AG04450 (cell line): Measurements from ENCODE around the gene TRPM3. TPM values are rescaled to one million over a fixed set of nuclear protein-coding genes. Genes with fewer than 3 reads are reported as not detected.

ENCODE experiments used
- CTCF ChIA-PET: fragments of 300-600, 350-600 bp; formaldehyde crosslinking; extraction: SDS; loops from one replicate; lab custom pipeline; 2022; ENCODE audit warnings: antibody characterized with exemption, inconsistent platforms; lab: Charles Lee
- POLR2A ChIA-PET: fragments of 350-600 bp; formaldehyde crosslinking; extraction: SDS; loops from one replicate; lab custom pipeline; 2021; ENCODE audit warnings: antibody characterized with exemption, inconsistent platforms; lab: Yijun Ruan, JAX
- DNase-seq: peaks from one replicate; pipeline ENCODE4 v3.0.0-alpha.2; 2011; ENCODE audit warnings: low read depth, low spot score
- H3K27ac ChIP-seq: one replicate; pipeline ENCODE4 v1.5.1; 2012; ENCODE audit warnings: low read depth, low read length, control low read depth
- H3K27me3 ChIP-seq: one replicate; pipeline ENCODE4 v1.6.0; 2012; ENCODE audit warnings: low read length; ENCODE audit not compliant: control insufficient read depth, insufficient read depth
- H3K4me3 ChIP-seq: 2 replicates; pipeline ENCODE4 v1.5.1; 2011; ENCODE audit warnings: mild to moderate bottlenecking, low read depth, low read length, control low read depth
- H3K9me3 ChIP-seq: 2 replicates; pipeline ENCODE4 v1.5.1; 2012; ENCODE audit warnings: low read length; ENCODE audit not compliant: control insufficient read depth, insufficient read depth
- polyA plus RNA-seq: library from polyadenylated mRNA; depleted of rRNA; stranded (reverse); fragments of >200 nt; gene quantifications from 2 replicates; pipeline ENCODE4 v1.2.3, GENCODE V29; 2011
- TF ChIP-seq, protein P1 (sequence below): IDR thresholded peaks from 2 replicates; pipeline ENCODE4 v1.5.1; 2011; ENCODE audit warnings: low read depth, low read length, control low read depth, inconsistent platforms

TRPM3 gene
- polyA plus RNA-seq, 1 experiment = 0.01 TPM

DNA sequence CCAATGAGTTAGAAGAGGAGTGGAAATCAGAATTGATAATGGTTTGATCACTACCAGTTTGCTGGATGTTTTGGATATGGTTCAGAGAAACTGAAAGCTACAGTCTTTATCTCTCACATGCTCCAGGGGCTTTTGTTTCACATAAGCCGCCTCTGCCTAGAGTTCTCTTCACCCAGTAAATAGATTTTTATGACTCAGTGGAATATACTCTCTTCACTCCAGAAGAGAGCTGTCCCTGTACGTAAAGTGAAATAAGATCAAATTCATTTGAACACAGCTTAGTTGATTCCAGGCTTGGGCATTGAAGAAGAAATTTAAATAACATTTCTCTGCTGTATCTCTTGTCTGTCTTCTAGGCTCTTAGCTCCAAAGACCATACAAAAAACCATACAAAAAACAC lies 184.9 kb downstream of the TRPM3 start:
- no peaks in the 10 kb centered on the region for H3K9me3 ChIP-seq
- no peak overlapping the region for H3K27ac ChIP-seq
- DNase-seq = no peak
- POLR2A ChIA-PET = no interaction called here
- TF ChIP-seq, protein P1, sequence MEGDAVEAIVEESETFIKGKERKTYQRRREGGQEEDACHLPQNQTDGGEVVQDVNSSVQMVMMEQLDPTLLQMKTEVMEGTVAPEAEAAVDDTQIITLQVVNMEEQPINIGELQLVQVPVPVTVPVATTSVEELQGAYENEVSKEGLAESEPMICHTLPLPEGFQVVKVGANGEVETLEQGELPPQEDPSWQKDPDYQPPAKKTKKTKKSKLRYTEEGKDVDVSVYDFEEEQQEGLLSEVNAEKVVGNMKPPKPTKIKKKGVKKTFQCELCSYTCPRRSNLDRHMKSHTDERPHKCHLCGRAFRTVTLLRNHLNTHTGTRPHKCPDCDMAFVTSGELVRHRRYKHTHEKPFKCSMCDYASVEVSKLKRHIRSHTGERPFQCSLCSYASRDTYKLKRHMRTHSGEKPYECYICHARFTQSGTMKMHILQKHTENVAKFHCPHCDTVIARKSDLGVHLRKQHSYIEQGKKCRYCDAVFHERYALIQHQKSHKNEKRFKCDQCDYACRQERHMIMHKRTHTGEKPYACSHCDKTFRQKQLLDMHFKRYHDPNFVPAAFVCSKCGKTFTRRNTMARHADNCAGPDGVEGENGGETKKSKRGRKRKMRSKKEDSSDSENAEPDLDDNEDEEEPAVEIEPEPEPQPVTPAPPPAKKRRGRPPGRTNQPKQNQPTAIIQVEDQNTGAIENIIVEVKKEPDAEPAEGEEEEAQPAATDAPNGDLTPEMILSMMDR = no peak
- CTCF ChIA-PET = interaction anchor here (1.0 to 1.6 kb wide), 6 partner anchors 10 to 314 kb away, joined by 3 to 6 read pairs (median 4); no protein-coding TSS in a partner anchor
- peaks cover 4% of the 10 kb centered on the region for H3K27me3 ChIP-seq
- H3K4me3 ChIP-seq = no peak overlapping the region

DNA sequence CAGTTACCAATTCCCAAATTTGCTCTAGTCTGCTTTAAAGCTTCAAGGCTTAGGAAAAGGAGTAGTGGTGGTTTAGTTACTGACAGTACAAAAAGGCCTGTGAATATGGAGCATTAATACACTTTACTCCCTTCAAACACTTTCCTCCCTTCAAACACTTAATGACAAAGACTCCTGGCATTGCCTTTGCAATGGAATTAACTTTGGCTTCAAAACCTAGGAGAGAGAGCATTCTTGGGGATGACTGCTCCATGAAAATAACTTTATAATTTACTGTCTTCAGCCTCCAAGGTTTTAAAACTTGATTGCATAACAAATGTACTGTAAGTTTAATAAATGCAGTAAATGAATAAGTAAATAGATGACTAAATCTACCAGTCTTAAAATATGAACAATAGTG lies 185.6 kb downstream of the TRPM3 start:
- no peaks in the 10 kb centered on the region for H3K9me3 ChIP-seq
- no peak overlapping the region for H3K4me3 ChIP-seq
- TF ChIP-seq, protein P1 = no peak
- no peak for DNase-seq
- CTCF ChIA-PET = interaction anchor here (0.6 to 1.6 kb wide), 4 partner anchors 9 to 314 kb away, joined by 3 to 5 read pairs (median 4); no protein-coding TSS in a partner anchor
- H3K27me3 ChIP-seq = peaks cover 4% of the 10 kb centered on the region
- POLR2A ChIA-PET = no interaction called here
- no peak overlapping the region for H3K27ac ChIP-seq

DNA sequence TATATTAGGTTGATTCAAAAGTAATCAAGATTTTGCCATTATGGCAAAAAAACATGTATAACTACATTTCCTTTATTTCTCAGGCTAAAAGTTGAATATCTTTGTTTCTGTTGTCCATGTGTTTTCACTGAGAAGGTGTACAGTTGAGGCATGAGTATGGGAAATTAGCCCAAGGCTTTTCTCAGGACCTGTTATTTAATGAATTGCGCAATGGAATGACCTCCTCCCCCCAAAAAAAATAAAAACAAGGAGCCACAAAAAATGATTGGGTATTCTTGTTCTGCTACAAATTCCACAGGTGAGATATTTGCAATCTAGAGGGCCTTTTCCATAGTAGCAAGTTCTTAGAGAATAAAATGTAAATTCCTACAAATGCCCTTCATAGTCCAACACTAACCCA lies 186.8 kb downstream of the TRPM3 start:
- Histone ChIP-seq H3K9me3 (no peaks in the 10 kb centered on the region), H3K27ac (no peak overlapping the region), H3K4me3 (no peak overlapping the region), H3K27me3 (no peaks in the 10 kb centered on the region)
- DNase-seq = no peak
- ChIA-PET CTCF (no interaction called here), POLR2A (no interaction called here)
- TF ChIP-seq, protein P1 = no peak

GRCh38 chr9:70933321-70933720 lies 188.1 kb downstream of the TRPM3 start:
- Histone ChIP-seq H3K9me3 (no peaks in the 10 kb centered on the region), H3K27ac (no peak overlapping the region), H3K4me3 (no peak overlapping the region), H3K27me3 (no peaks in the 10 kb centered on the region)
- ChIA-PET CTCF (no interaction called here), POLR2A (interaction anchor here (0.7 kb wide), 1 partner anchor 23 kb away, joined by 3 read pairs; no protein-coding TSS in a partner anchor)
- DNase-seq = no peak
- TF ChIP-seq, protein P1 = no peak

DNA sequence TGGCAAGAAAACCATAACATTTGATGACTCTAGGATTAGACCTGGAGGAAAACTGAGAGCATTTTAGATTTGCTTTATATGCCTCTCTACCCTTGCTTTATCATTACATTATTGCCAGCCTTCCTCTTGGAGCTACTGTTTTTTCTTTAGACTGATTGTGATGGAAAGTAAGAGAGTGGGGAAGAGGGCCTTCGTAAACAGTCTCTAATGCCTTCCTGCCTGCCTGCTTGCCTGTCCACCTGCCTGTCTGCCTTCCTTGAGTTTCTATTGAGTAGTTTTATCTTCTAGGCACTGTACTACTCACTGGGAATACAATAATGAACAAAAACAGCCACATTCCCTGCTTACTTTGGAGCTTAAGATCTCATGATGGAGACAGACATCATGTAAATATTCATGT lies 189.3 kb downstream of the TRPM3 start:
- no peaks in the 10 kb centered on the region for H3K27me3 ChIP-seq
- H3K27ac ChIP-seq = no peak overlapping the region
- H3K9me3 ChIP-seq = no peaks in the 10 kb centered on the region
- TF ChIP-seq, protein P1 = no peak
- no peak overlapping the region for H3K4me3 ChIP-seq
- POLR2A ChIA-PET = no interaction called here
- DNase-seq = no peak
- CTCF ChIA-PET = interaction anchor here (1.3 kb wide), 1 partner anchor 317 kb away, joined by 3 read pairs; no protein-coding TSS in a partner anchor
